ENCODE measurements around the gene PCDHA7. TPM values are rescaled to one million over a fixed set of nuclear protein-coding genes. Genes with fewer than 3 reads are reported as not detected.
"Not testable (repeated sequence)": the region's sequence is repeated elsewhere in the genome, so short reads cannot be mapped to it uniquely, and the experiment has no call there.

PCDHA7 gene
- total RNA-seq, 1 experiment from 2014 or later = 0.48 TPM

- Histone ChIP-seq H3T11ph (ENCODE audit: low read length) (no peak overlapping the region), H2BK20ac (ENCODE audit: low read depth, low read length, poor library complexity, severe bottlenecking) (no peak overlapping the region), H3K4me2 (ENCODE audit: insufficient read depth, insufficient read length, low read length) (no peak overlapping the region), H3K23me2 (ENCODE audit: insufficient read length, low read depth, low read length, poor library complexity, severe bottlenecking) (peaks cover 3% of the 10 kb centered on the region), H2AK5ac (ENCODE audit: insufficient read length, low read length) (no peak overlapping the region), H3K9me3 (ENCODE audit: control insufficient read depth, low read depth, low read length) (no peaks in the 10 kb centered on the region), H4K20me1 (ENCODE audit: control insufficient read depth, insufficient read depth, insufficient read length) (no peaks in the 10 kb centered on the region), H3K79me1 (ENCODE audit: insufficient read depth, low read depth, low read length, poor library complexity, severe bottlenecking) (no peaks in the 10 kb centered on the region), H3K27me3 (ENCODE audit: insufficient read depth, low read length) (no peaks in the 10 kb centered on the region), H3K4ac (ENCODE audit: low read depth, low read length) (no peak overlapping the region), H4K8ac (replicated peaks; ENCODE audit: insufficient read length, low read depth, low read length) (no peak overlapping the region), H3K79me2 (ENCODE audit: insufficient read depth, low read length) (no peaks in the 10 kb centered on the region), H3K27ac (ENCODE audit: insufficient read length, low read depth, low read length) (no peak overlapping the region), H4K91ac (ENCODE audit: insufficient read length, low read depth, low read length) (no peak overlapping the region), H3K9ac (ENCODE audit: extremely low read depth, insufficient read length, low read length) (no peak overlapping the region), H2BK5ac (ENCODE audit: insufficient read length, low read length) (no peak overlapping the region), H3K56ac (ENCODE audit: insufficient read length, low read depth, low read length) (no peak overlapping the region), H3K18ac (ENCODE audit: insufficient read length, low read depth, low read length) (no peak overlapping the region), H3K23ac (ENCODE audit: insufficient read length, low read depth, low read length) (no peak overlapping the region), H2BK120ac (ENCODE audit: low read depth, low read length, poor library complexity, severe bottlenecking) (no peak overlapping the region), H2BK12ac (ENCODE audit: insufficient read length, low read depth, low read length) (no peak overlapping the region), H4K5ac (ENCODE audit: insufficient read length, low read depth, low read length) (no peak overlapping the region), H3K4me1 (ENCODE audit: insufficient read depth, low read length) (no peaks in the 10 kb centered on the region), H3K14ac (ENCODE audit: insufficient read depth, low read length) (no peak overlapping the region), H2BK15ac (ENCODE audit: low read depth, low read length) (no peak overlapping the region), H2AFZ (ENCODE audit: low read length) (no peak overlapping the region)
- TF ChIP-seq CTCF (conservative IDR thresholded peaks at IDR 0.05) = no peak
- peaks cover 0 to 3% of the 10 kb centered on the region in 2 experiments; a peak in 2 of 4 replicates for H3K4me1 Mint-ChIP-seq
- WGBS (ENCODE audit: extremely low coverage, insufficient read length, low lambda C conversion rate) = no CpG with 5 or more reads among the region's 6 CpGs
- H3K4me3 Mint-ChIP-seq = no peak overlapping the region
- peaks cover 9 to 18% (median 15%) of the 10 kb centered on the region in 3 experiments for H3K36me3 Mint-ChIP-seq (ENCODE audit: insufficient read depth in 1 of 3, low read depth in 3 of 3)
- DNase-seq = no peak
- no peaks in the 10 kb centered on the region for H3K27me3 Mint-ChIP-seq (ENCODE audit: low read depth)
- H3K9me3 Mint-ChIP-seq = peaks cover 0 to 16% of the 10 kb centered on the region in 2 experiments; a peak in 2 of 5 replicates
- H3K27ac Mint-ChIP-seq = no peak overlapping the region
Measured at GRCh38 chr5:140822281-140822629, 11.8 kb upstream of the PCDHA7 start.

GRCh38 chr5:140822969-140823368 lies 11.1 kb upstream of the PCDHA7 start:
- not testable (repeated sequence) for H3K79me1 ChIP-seq (ENCODE audit: insufficient read depth, low read depth, low read length, poor library complexity, severe bottlenecking); H2BK20ac ChIP-seq (ENCODE audit: low read depth, low read length, poor library complexity, severe bottlenecking); DNase-seq; H3K27ac ChIP-seq (ENCODE audit: insufficient read length, low read depth, low read length); H3K56ac ChIP-seq (ENCODE audit: insufficient read length, low read depth, low read length); H3K27ac Mint-ChIP-seq; H2BK5ac ChIP-seq (ENCODE audit: insufficient read length, low read length); H3K9ac ChIP-seq (ENCODE audit: extremely low read depth, insufficient read length, low read length); H3K9me3 ChIP-seq (ENCODE audit: control insufficient read depth, low read depth, low read length); H2AK5ac ChIP-seq (ENCODE audit: insufficient read length, low read length); H3K27me3 ChIP-seq (ENCODE audit: insufficient read depth, low read length); H3K79me2 ChIP-seq (ENCODE audit: insufficient read depth, low read length); H4K5ac ChIP-seq (ENCODE audit: insufficient read length, low read depth, low read length); H3K27me3 Mint-ChIP-seq (ENCODE audit: low read depth); H3K23me2 ChIP-seq (ENCODE audit: insufficient read length, low read depth, low read length, poor library complexity, severe bottlenecking); H3K4ac ChIP-seq (ENCODE audit: low read depth, low read length); H4K8ac ChIP-seq (replicated peaks; ENCODE audit: insufficient read length, low read depth, low read length); H2BK120ac ChIP-seq (ENCODE audit: low read depth, low read length, poor library complexity, severe bottlenecking); H4K91ac ChIP-seq (ENCODE audit: insufficient read length, low read depth, low read length); H3K23ac ChIP-seq (ENCODE audit: insufficient read length, low read depth, low read length); H3K4me2 ChIP-seq (ENCODE audit: insufficient read depth, insufficient read length, low read length); H2BK12ac ChIP-seq (ENCODE audit: insufficient read length, low read depth, low read length); H2BK15ac ChIP-seq (ENCODE audit: low read depth, low read length); H3K14ac ChIP-seq (ENCODE audit: insufficient read depth, low read length); H4K20me1 ChIP-seq (ENCODE audit: control insufficient read depth, insufficient read depth, insufficient read length); H3K4me1 Mint-ChIP-seq; H2AFZ ChIP-seq (ENCODE audit: low read length); H3K4me1 ChIP-seq (ENCODE audit: insufficient read depth, low read length); H3K4me3 Mint-ChIP-seq; H3K18ac ChIP-seq (ENCODE audit: insufficient read length, low read depth, low read length); H3T11ph ChIP-seq (ENCODE audit: low read length)
- Mint-ChIP-seq H3K36me3 (ENCODE audit: insufficient read depth in 1 of 3, low read depth in 3 of 3) (peaks cover 9 to 18% (median 15%) of the 10 kb centered on the region in 3 experiments), H3K9me3 (peaks cover 2 to 16% of the 10 kb centered on the region in 2 experiments; a peak in 3 of 5 replicates)
- WGBS (ENCODE audit: extremely low coverage, insufficient read length, low lambda C conversion rate) = no CpG with 5 or more reads among the region's 48 CpGs

Data from H9 (cell line).